ENCODE measurements around the gene ASRGL1. TPM values are rescaled to one million over a fixed set of nuclear protein-coding genes. Genes with fewer than 3 reads are reported as not detected.

Gene ASRGL1
- total and polyA plus RNA-seq, 2 of the 13 experiments (the other 11 are each of a cell fraction or from before 2014, with no cell fraction given): 50.8 to 97.5 TPM

DNA sequence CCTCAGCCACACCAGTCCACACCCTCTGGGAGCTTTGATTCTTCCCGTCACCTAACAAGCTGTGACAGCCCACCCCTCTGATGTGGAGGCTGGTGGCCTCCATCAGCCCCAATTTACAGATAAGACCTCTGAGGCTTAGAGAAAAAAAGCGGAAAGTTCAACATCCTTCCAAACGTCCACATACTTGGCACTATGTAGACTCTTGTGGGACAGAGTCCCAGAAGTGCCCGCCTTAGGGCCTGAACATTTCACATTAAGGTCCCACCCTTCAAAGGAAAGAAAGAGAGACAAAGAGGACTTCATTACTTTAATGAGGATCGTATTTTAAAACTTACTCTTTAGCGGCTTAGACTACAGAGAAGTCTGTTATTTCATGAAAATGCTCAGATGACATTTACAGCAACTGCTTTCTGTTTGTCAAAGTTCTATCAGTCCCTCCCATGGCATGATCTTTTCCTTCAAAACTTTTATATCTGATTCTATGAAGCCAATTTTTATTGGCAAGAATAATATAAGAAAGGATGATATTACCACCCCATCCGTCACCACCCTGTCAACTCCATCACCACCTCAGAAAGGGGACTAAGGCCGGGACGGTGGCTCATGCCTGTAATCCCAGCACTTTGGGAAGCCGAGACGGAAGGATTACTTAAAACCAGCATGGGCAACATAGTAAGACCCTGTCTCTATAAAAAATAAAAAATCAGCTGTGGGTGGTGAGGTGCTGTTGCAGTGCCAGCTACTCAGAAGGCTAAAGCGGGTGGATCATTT, 65.9 kb downstream of the ASRGL1 start:
- no peaks in the 10 kb centered on the region for H3K79me2 ChIP-seq (ENCODE audit: insufficient read depth, low read length)
- DNase-seq (ENCODE audit: low spot score) (no peak), ATAC-seq (no peak), FAIRE-seq (no peak)
- TF ChIP-seq GTF3A (CRISPR knock-in tag; conservative IDR thresholded peaks at IDR 0.05) (no peak), ARID2 (CRISPR knock-in tag; IDR thresholded peaks at IDR 0.05; ENCODE audit: borderline replicate concordance) (no peak), SP2 (CRISPR knock-in tag; IDR thresholded peaks at IDR 0.05) (no peak), ZNF790 (CRISPR knock-in tag; IDR thresholded peaks at IDR 0.05; ENCODE audit: borderline replicate concordance) (no peak), ZNF772 (CRISPR knock-in tag; IDR thresholded peaks at IDR 0.05) (no peak), MAZ (IDR thresholded peaks at IDR 0.05; ENCODE audit: borderline replicate concordance, low read depth, low read length) (no peak), MAZ (CRISPR knock-in tag; IDR thresholded peaks at IDR 0.05; ENCODE audit: low read depth) (no peak), RFX1 (IDR thresholded peaks at IDR 0.05) (no peak), YY1 (IDR thresholded peaks at IDR 0.05; ENCODE audit: insufficient read depth, insufficient replicate concordance, low read depth, low read length) (no peak), HOXA9 (CRISPR knock-in tag; IDR thresholded peaks at IDR 0.05; ENCODE audit: borderline replicate concordance) (no peak), NFYB (CRISPR knock-in tag; IDR thresholded peaks at IDR 0.05) (no peak), ZNF639 (CRISPR knock-in tag; conservative IDR thresholded peaks at IDR 0.05) (no peak), SMAD9 (CRISPR knock-in tag; IDR thresholded peaks at IDR 0.05) (no peak), GATA4 (IDR thresholded peaks at IDR 0.05; ENCODE audit: borderline replicate concordance, low read depth) (no peak), RAD51 (IDR thresholded peaks at IDR 0.05; ENCODE audit: borderline replicate concordance) (no peak)
- peaks cover 44% of the 10 kb centered on the region for H3K4me1 ChIP-seq (ENCODE audit: insufficient read depth, low read length)
- CTCF ChIA-PET (ENCODE audit: low intra/inter-chr PET ratio, low total read pairs): no interaction called here
- H4K20me1 ChIP-seq (ENCODE audit: insufficient read depth, low read length): no peaks in the 10 kb centered on the region
- WGBS (ENCODE audit: low lambda C conversion rate): 45% methylated on average over 12 of the region's 12 CpGs
- H3K27me3 ChIP-seq (ENCODE audit: control insufficient read depth in 1 of 2, insufficient read depth in 2 of 2, low read length in 2 of 2): peaks cover 5 to 43% of the 10 kb centered on the region in 2 experiments; a peak in 4 of 5 replicates
- intact Hi-C loops (cut with micrococcal nuclease; ENCODE audit: unreplicated experiment) (no loop called here), in situ Hi-C loops (cut with HindIII; ENCODE audit: extremely low pct_ligation_motif_present, low pct_unique_long_range_greater_than_20kb) (no loop called here)
- POLR2A ChIA-PET: interaction anchor here (1.3 kb wide), 1 partner anchor 324 kb away, joined by 3 read pairs; no protein-coding TSS in a partner anchor
- no peak overlapping the region for H3K27ac ChIP-seq (ENCODE audit: extremely low read length, insufficient read depth, low read length)
- no peak overlapping the region for H3K9ac ChIP-seq (ENCODE audit: insufficient read depth, low read depth, low read length)
- BruUV-seq (replicated peaks): no TSS peak
- H3K36me3 ChIP-seq (replicated peaks in 1 of 2; ENCODE audit: control insufficient read depth in 1 of 2, insufficient read depth in 2 of 2, low read length in 2 of 2): no peaks in the 10 kb centered on the region
- no peaks in the 10 kb centered on the region for H3K9me3 ChIP-seq (ENCODE audit: low read length)
- no peak overlapping the region for H2AFZ ChIP-seq (ENCODE audit: low read length)
- H3K4me3 ChIP-seq (replicated peaks in 1 of 3; ENCODE audit: insufficient read depth in 1 of 3, low read depth in 2 of 3, low read length in 3 of 3): no peak overlapping the region
- no peak overlapping the region for H3K4me2 ChIP-seq (ENCODE audit: low read depth, low read length)

Data from HepG2 (cell line).